DND-41 (cell line): ENCODE data around the gene BOLL.

ENCODE experiments used
- EZH2 ChIP-seq: IDR thresholded peaks from 3 replicates; pipeline ENCODE4 v1.6.1; 2012; ENCODE audit warnings: borderline replicate concordance, low read depth, mild to moderate bottlenecking, moderate library complexity, low read length, inconsistent platforms; ENCODE audit not compliant: severe bottlenecking
- TF ChIP-seq, protein P1 (sequence below): IDR thresholded peaks from 2 replicates; pipeline ENCODE4 v1.5.1; 2012; ENCODE audit warnings: borderline replicate concordance, low read length, moderate library complexity, mild to moderate bottlenecking; ENCODE audit not compliant: poor library complexity, severe bottlenecking; ENCODE audit errors: extremely low read depth

DNA sequence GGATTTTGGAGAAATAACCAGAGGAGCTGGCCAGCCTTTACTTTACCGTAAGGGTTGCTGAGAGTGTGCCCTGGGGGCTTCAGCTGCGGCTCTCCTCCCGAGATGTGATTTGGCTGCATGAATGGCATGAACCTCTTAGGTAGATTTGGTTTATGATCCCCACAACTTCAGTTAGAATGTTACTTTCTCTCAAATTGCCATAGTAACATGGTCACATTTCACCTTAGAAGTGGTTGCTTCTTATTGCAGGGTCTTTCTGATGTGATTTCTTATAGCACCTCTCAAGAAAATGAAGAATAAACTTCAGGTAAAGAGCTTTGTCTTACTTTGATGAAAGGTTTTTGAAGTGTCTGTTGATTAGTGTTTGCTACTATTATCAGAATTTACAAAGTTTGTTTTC is 24.9 kb upstream of the BOLL start:
- TF ChIP-seq, protein P1, sequence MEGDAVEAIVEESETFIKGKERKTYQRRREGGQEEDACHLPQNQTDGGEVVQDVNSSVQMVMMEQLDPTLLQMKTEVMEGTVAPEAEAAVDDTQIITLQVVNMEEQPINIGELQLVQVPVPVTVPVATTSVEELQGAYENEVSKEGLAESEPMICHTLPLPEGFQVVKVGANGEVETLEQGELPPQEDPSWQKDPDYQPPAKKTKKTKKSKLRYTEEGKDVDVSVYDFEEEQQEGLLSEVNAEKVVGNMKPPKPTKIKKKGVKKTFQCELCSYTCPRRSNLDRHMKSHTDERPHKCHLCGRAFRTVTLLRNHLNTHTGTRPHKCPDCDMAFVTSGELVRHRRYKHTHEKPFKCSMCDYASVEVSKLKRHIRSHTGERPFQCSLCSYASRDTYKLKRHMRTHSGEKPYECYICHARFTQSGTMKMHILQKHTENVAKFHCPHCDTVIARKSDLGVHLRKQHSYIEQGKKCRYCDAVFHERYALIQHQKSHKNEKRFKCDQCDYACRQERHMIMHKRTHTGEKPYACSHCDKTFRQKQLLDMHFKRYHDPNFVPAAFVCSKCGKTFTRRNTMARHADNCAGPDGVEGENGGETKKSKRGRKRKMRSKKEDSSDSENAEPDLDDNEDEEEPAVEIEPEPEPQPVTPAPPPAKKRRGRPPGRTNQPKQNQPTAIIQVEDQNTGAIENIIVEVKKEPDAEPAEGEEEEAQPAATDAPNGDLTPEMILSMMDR = no peak
- no peak for TF ChIP-seq EZH2
